Peyer's patch (tissue), 4 donors: Measurements from ENCODE around the gene SEC24A.

Source experiments
- POLR2A ChIP-seq, 2 donors: fragments of 450-650 bp; IDR thresholded peaks; one replicate each; pipeline ENCODE4 v1.5.1; 2017; ENCODE audit warnings: antibody characterized with exemption in 2 of 2, mild to moderate bottlenecking in 2 of 2, moderate library complexity in 2 of 2
- TF ChIP-seq, protein P1 (sequence below), 6 experiments: fragments of 450-650 bp in 4 of 6; fragments of 200-600 bp in 2 of 6; sonication (generic) in 1 of 6; IDR thresholded peaks; one replicate each; pipeline ENCODE4 v1.5.1; 2017 to 2019; ENCODE audit warnings: antibody characterized with exemption in 6 of 6, mild to moderate bottlenecking in 3 of 6, moderate library complexity in 1 of 6

DNA sequence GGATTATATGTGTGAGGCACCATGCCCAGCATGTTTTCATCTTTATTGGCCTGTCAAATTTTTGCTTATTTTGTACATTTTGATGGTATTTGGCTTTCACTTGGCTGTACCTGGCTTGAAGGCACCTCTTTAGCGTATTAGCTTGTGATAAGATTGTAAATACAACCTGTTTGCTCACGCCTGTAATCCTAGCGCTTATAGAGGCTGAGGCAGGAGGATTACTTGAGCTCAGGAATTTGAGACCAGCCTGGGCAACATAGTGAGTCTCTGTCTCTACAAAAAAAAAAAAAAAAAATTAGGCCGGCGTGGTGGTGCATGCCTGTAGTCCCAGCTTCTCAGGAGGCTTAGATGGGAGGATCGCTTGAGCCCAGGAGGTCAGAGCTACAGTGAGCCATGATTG is 11.3 kb downstream of the SEC24A start:
- TF ChIP-seq, protein P1, sequence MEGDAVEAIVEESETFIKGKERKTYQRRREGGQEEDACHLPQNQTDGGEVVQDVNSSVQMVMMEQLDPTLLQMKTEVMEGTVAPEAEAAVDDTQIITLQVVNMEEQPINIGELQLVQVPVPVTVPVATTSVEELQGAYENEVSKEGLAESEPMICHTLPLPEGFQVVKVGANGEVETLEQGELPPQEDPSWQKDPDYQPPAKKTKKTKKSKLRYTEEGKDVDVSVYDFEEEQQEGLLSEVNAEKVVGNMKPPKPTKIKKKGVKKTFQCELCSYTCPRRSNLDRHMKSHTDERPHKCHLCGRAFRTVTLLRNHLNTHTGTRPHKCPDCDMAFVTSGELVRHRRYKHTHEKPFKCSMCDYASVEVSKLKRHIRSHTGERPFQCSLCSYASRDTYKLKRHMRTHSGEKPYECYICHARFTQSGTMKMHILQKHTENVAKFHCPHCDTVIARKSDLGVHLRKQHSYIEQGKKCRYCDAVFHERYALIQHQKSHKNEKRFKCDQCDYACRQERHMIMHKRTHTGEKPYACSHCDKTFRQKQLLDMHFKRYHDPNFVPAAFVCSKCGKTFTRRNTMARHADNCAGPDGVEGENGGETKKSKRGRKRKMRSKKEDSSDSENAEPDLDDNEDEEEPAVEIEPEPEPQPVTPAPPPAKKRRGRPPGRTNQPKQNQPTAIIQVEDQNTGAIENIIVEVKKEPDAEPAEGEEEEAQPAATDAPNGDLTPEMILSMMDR (IDR thresholded peaks at IDR 0.05) = no peak
- no peak for TF ChIP-seq POLR2A (IDR thresholded peaks at IDR 0.05)
